ENCODE results near the gene CMSS1.

The CMSS1 gene

DNA sequence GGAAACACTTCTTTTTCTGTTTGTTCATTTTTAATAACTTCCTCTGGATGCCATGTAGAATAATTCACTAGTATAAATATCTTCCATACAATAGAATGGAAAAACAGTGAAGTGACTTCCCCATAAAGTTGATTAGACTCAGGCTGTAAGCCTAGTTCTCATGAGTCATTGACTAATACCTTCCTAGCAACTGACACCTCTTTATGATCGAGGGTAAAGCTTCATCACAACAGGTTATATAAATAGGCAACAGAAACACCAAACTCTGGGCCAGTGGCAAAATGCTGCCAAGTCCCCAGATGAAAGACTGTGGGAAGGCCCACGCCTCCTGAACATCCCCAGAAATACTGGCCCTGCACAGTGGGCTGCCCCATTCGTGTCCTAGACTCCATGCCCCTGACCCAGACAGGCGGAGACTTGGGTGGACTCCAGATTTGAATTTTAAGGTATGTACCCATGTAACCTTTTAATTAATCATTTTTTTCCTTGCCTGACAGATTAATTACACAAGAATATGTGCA lies 371.8 kb downstream of the CMSS1 start:
- TF ChIP-seq, protein P1, sequence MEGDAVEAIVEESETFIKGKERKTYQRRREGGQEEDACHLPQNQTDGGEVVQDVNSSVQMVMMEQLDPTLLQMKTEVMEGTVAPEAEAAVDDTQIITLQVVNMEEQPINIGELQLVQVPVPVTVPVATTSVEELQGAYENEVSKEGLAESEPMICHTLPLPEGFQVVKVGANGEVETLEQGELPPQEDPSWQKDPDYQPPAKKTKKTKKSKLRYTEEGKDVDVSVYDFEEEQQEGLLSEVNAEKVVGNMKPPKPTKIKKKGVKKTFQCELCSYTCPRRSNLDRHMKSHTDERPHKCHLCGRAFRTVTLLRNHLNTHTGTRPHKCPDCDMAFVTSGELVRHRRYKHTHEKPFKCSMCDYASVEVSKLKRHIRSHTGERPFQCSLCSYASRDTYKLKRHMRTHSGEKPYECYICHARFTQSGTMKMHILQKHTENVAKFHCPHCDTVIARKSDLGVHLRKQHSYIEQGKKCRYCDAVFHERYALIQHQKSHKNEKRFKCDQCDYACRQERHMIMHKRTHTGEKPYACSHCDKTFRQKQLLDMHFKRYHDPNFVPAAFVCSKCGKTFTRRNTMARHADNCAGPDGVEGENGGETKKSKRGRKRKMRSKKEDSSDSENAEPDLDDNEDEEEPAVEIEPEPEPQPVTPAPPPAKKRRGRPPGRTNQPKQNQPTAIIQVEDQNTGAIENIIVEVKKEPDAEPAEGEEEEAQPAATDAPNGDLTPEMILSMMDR (IDR thresholded peaks at IDR 0.05; ENCODE audit: low read depth, low read length, missing control alignments), result no peak
- no peak overlapping the region for H3K4me3 ChIP-seq (ENCODE audit: low read depth, low read length)
- no peak for DNase-seq (ENCODE audit: low read depth)

DNA sequence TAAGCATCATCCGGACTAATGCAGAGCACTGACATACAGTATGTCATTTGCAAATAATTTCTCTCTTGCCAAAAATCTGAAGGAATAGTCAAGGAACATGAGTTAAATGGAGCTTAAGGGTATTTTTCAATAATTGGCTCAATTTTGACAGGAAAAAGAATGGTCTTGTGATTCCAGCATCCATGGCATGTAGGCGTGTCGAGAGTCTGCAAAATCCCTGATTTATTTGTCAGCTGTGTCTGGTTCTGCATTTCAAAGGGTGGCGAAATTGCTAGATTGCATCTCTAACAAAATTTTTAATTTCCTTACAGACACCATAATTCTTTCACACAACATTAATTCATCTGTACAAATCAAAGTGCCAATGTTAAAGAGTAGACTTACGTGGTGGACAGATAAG lies 377.7 kb downstream of the CMSS1 start:
- TF ChIP-seq, protein P1 (IDR thresholded peaks at IDR 0.05; ENCODE audit: low read depth, low read length, missing control alignments), result no peak
- no peak overlapping the region for H3K4me3 ChIP-seq (ENCODE audit: low read depth, low read length)
- DNase-seq (ENCODE audit: low read depth), result no peak

DNA sequence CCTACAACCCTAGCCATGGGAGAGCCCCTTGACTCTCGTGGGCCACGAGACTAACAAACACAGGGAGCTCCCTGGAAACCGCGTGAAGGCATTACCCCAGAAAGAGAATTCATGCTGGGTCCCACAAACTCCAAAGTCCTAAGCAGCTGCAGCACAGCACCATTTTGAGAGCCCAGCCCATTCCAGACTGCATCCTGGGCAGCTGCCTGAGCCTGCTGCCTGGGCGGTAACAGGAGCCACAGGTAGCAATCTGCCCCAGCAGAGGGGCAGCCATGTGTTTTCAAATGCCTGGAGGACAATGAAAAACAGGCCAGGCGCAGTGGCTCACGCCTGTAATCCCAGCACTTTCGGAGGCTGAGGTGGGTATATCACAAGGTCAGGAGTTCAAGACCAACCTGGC lies 380.2 kb downstream of the CMSS1 start:
- TF ChIP-seq, protein P1 (IDR thresholded peaks at IDR 0.05; ENCODE audit: low read depth, low read length, missing control alignments), result no peak
- no peak for DNase-seq (ENCODE audit: low read depth)
- no peak overlapping the region for H3K4me3 ChIP-seq (ENCODE audit: low read depth, low read length)

DNA sequence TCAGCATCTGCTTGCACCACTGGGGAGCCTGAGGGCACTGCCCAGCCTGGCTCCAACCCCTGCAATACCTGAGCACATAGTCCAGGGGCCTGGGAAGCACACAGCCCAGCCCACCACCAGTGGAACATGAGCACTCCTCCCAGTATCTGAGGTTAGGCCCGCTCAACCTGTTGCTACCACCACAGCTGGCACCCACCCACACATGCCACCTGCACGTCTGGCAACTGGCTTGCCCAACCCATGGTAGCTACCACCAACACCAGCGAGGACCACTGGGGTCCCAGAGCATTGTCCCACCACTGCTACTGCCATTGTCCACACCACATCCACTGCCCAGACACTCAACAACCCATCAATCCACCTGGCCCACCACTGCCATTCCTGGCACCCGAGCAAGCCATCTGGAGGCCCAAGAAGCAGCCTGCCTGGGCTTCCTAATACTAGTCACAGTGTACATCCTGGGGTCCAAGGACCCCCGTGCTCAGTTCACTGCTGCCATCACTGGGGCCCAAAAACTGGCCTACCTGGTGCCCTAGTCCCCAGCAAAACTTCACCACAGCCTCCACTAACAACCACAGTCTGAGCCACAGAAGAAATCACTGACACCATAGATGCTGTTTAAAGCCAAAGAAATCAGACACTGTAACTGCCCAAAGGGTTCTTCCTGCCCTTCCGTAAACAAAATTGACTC lies 381.1 kb downstream of the CMSS1 start:
- no peak for DNase-seq (ENCODE audit: low read depth)
- TF ChIP-seq, protein P1 (IDR thresholded peaks at IDR 0.05; ENCODE audit: low read depth, low read length, missing control alignments), result no peak
- no peak overlapping the region for H3K4me3 ChIP-seq (ENCODE audit: low read depth, low read length)

DNA sequence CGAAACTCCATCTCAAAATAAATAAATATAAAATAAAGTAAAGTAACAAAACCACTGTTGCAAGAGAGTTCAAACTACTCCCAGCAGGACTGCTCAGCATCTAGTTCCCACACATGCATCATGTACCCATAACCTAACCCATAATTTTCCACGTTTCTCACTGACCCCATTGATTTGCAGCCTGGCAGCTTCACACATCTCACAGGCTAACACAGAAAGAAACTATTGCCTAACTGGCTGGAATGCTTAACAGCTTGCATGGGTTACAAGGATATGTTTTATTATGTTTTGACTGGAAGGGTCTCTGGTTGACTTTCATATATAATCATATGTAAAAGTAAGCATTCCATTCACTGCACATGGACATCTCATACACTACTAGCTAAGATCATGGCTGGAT lies 387.5 kb downstream of the CMSS1 start:
- H3K4me3 ChIP-seq (ENCODE audit: low read depth, low read length), result no peak overlapping the region
- TF ChIP-seq, protein P1 (IDR thresholded peaks at IDR 0.05; ENCODE audit: low read depth, low read length, missing control alignments), result no peak
- no peak for DNase-seq (ENCODE audit: low read depth)

DNA sequence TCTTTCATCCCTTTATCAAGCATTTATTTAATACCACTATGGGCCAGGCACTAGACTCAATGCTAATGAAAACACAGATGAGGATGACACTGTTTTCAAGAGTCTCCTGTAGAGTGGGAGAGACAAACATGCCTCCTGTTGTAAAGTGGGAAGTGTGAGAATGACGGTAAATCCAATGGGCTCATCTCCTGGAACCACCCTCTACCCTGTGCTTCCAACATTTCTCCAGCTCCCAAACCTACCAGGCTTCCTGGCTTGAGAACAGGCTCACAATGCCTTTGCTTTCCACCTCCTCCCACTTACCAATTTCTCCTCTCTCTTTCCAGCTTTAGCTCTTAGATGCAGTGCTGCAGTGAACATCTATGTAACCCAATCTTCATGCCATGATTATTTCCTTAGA lies 389.0 kb downstream of the CMSS1 start:
- H3K4me3 ChIP-seq (ENCODE audit: low read depth, low read length), result no peak overlapping the region
- no peak for DNase-seq (ENCODE audit: low read depth)
- TF ChIP-seq, protein P1 (IDR thresholded peaks at IDR 0.05; ENCODE audit: low read depth, low read length, missing control alignments), result no peak

DNA sequence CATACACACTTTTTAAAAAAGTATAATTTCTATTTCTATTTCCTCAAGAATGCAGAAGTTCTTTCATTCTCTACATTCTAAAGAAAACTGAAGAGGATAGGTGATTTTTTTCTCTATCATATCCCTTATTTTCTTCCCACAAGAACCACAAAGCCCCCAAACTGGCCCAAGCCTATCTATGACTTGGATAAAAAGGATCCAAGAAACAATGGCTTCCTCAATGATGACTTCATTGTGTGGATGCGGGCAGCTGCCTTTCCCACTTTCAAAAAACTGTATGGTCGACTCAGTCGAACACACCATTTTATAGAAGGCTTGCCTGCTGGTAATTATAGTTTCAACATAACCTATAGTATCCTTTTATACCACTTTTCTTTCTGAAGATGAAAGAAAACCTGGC lies 390.2 kb downstream of the CMSS1 start:
- TF ChIP-seq, protein P1 (IDR thresholded peaks at IDR 0.05; ENCODE audit: low read depth, low read length, missing control alignments), result no peak
- no peak for DNase-seq (ENCODE audit: low read depth)
- no peak overlapping the region for H3K4me3 ChIP-seq (ENCODE audit: low read depth, low read length)
